Hippocampal formation (tissue), 2 donors: Measurements from ENCODE around the gene UBXN11.
"Not testable (repeated sequence)": the region's sequence is repeated elsewhere in the genome, so short reads cannot be mapped to it uniquely, and the experiment has no call there.

Experiments used
- DNase-seq, 2 donors: peaks; one replicate each; lab custom pipeline; 2025; lab: John Stamatoyannopoulos, UW

The UBXN11 gene

GRCh38 chr1:26305667-26306289, 658 bp downstream of the UBXN11 start:
- DNase-seq: no peak

- no peak for DNase-seq
Observed at GRCh38 chr1:26302733-26303405, 3.6 kb downstream of the UBXN11 start.

- no peak for DNase-seq
Observed at GRCh38 chr1:26300578-26301275, 5.7 kb downstream of the UBXN11 start.

GRCh38 chr1:26297791-26298124, 8.7 kb downstream of the UBXN11 start:
- DNase-seq: no peak

GRCh38 chr1:26297057-26297790, 9.2 kb downstream of the UBXN11 start:
- DNase-seq: no peak

- DNase-seq: no peak
Observed at GRCh38 chr1:26296340-26297056, 9.9 kb downstream of the UBXN11 start.

GRCh38 chr1:26295194-26296138, 11.0 kb downstream of the UBXN11 start:
- DNase-seq: no peak

- no peak for DNase-seq
Observed at GRCh38 chr1:26293911-26294463, 12.4 kb downstream of the UBXN11 start.

GRCh38 chr1:26292735-26293134, 13.7 kb downstream of the UBXN11 start:
- DNase-seq: not testable (repeated sequence)

GRCh38 chr1:26291939-26292338, 14.5 kb downstream of the UBXN11 start:
- no peak for DNase-seq

GRCh38 chr1:26291433-26291832, 15.0 kb downstream of the UBXN11 start:
- DNase-seq: no peak

GRCh38 chr1:26290882-26291261, 15.6 kb downstream of the UBXN11 start:
- no peak for DNase-seq

GRCh38 chr1:26290122-26290881, 16.1 kb downstream of the UBXN11 start:
- DNase-seq: no peak

GRCh38 chr1:26289158-26290059, 17.0 kb downstream of the UBXN11 start:
- DNase-seq: peak in 1 of 2 donors; percentile 54

- no peak for DNase-seq
Observed at GRCh38 chr1:26288311-26288941, 18.0 kb downstream of the UBXN11 start.

GRCh38 chr1:26287811-26288210, 18.6 kb downstream of the UBXN11 start:
- no peak for DNase-seq

- no peak for DNase-seq
Observed at GRCh38 chr1:26287033-26287711, 19.3 kb downstream of the UBXN11 start.

- DNase-seq: no peak
Observed at GRCh38 chr1:26286064-26286416, 20.4 kb downstream of the UBXN11 start.
